A549 (cell line): ENCODE results near the gene HECTD2.

Experiments
- CEBPB ChIP-seq, 2 experiments: fragments of >200 bp in 1 of 2; sonication (Bioruptor Twin) in 1 of 2; formaldehyde crosslinking in 1 of 2; IDR thresholded peaks; 2 replicates each; pipeline ENCODE4 v1.6.1; 2012 to 2016
- CHD2 ChIP-seq: fragments of 150-350 bp; IDR thresholded peaks from 2 replicates; pipeline ENCODE4 v1.6.1; 2014; ENCODE audit warnings: low read length; ENCODE audit not compliant: partially characterized antibody
- FOSL2 ChIP-seq, 2 experiments: fragments of 450-650 bp in 1 of 2; fragments of >200 bp in 1 of 2; sonication (Bioruptor Twin) in 1 of 2; formaldehyde crosslinking; IDR thresholded peaks; 2 replicates each; pipeline versions ENCODE4 v1.5.0 to v1.6.1; 2016 to 2020; ENCODE audit warnings: mild to moderate bottlenecking in 1 of 2, moderate library complexity in 1 of 2
- KDM5A ChIP-seq: fragments of 200-600 bp; sonication (generic); IDR thresholded peaks from 2 replicates; pipeline ENCODE4 v1.6.1; 2016; ENCODE audit warnings: antibody characterized with exemption, mild to moderate bottlenecking
- MYC ChIP-seq: IDR thresholded peaks from 2 replicates; pipeline ENCODE4 v1.6.1; 2012; ENCODE audit warnings: mild to moderate bottlenecking, inconsistent platforms, low read length, improper control_type of control experiment, borderline replicate concordance
- POLR2A ChIP-seq: IDR thresholded peaks from 2 replicates; pipeline ENCODE4 v1.6.1; 2012; ENCODE audit warnings: mild to moderate bottlenecking, low read length
- RAD21 ChIP-seq, 2 experiments: fragments of >200 bp in 1 of 2; sonication (Bioruptor Twin) in 1 of 2; formaldehyde crosslinking in 1 of 2; IDR thresholded peaks in 1 of 2; conservative IDR thresholded peaks in 1 of 2; 2 replicates in 1 of 2; 3 replicates in 1 of 2; pipeline ENCODE4 v1.6.1; 2012 to 2018; ENCODE audit warnings: inconsistent platforms in 1 of 2
- RARB ChIP-seq: fragments of 250-450 bp; sonication (Bioruptor Pico); IDR thresholded peaks from 2 replicates; pipeline ENCODE4 v1.8.0; 2021; ENCODE audit warnings: mild to moderate bottlenecking, moderate library complexity
- RCOR1 ChIP-seq: fragments of 150-350 bp; IDR thresholded peaks from 2 replicates; pipeline ENCODE4 v1.6.1; 2014; ENCODE audit warnings: antibody characterized with exemption, low read length, low read depth
- RFX5 ChIP-seq: fragments of 450-650 bp; IDR thresholded peaks from 2 replicates; pipeline ENCODE4 v1.7.1; 2014; ENCODE audit warnings: antibody characterized with exemption, mild to moderate bottlenecking, moderate library complexity
- TP53 ChIP-seq: fragments of 250-450 bp; sonication (Bioruptor Pico); IDR thresholded peaks from 2 replicates; pipeline ENCODE4 v1.5.0; 2021; ENCODE audit warnings: mild to moderate bottlenecking, moderate library complexity
- USF2 ChIP-seq: fragments of 450-650 bp; IDR thresholded peaks from 2 replicates; pipeline ENCODE4 v1.6.1; 2014; ENCODE audit warnings: antibody characterized with exemption
- TF ChIP-seq, protein P1 (sequence below): fragments of >200 bp; sonication (Bioruptor Twin); formaldehyde crosslinking; IDR thresholded peaks from 3 replicates; pipeline ENCODE4 v1.5.1; 2016
- TF ChIP-seq, protein P2 (sequence below): IDR thresholded peaks from 2 replicates; pipeline ENCODE4 v1.6.1; 2012

DNA sequence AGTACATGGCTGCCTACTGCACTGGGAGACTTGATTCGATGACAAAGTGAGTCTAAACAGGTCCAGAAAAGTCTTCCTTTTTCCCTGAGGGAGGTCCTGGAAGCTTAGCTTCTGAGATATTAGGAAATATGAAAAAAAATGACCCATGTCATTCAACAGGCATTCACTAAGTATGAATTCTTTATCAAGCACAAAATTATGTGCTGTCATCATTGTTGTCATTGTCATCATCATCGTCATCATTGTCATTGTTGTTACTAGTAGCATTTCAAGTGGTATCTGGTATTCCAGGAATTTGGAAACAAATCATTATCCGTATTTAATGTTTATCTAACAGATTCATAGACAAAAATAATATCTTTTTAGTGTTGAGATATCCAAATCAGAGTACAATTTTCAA lies 49.7 kb upstream of the HECTD2 start:
- no peak for TF ChIP-seq FOSL2 (IDR thresholded peaks at IDR 0.05)
- no peak for TF ChIP-seq FOSL2 (CRISPR knock-in tag; IDR thresholded peaks at IDR 0.05)
- TF ChIP-seq, protein P1, sequence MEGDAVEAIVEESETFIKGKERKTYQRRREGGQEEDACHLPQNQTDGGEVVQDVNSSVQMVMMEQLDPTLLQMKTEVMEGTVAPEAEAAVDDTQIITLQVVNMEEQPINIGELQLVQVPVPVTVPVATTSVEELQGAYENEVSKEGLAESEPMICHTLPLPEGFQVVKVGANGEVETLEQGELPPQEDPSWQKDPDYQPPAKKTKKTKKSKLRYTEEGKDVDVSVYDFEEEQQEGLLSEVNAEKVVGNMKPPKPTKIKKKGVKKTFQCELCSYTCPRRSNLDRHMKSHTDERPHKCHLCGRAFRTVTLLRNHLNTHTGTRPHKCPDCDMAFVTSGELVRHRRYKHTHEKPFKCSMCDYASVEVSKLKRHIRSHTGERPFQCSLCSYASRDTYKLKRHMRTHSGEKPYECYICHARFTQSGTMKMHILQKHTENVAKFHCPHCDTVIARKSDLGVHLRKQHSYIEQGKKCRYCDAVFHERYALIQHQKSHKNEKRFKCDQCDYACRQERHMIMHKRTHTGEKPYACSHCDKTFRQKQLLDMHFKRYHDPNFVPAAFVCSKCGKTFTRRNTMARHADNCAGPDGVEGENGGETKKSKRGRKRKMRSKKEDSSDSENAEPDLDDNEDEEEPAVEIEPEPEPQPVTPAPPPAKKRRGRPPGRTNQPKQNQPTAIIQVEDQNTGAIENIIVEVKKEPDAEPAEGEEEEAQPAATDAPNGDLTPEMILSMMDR, result no peak
- no peak for TF ChIP-seq POLR2A
- no peak for TF ChIP-seq MYC
- no peak for TF ChIP-seq RFX5
- no peak for TF ChIP-seq RCOR1
- no peak for TF ChIP-seq TP53 (CRISPR knock-in tag)
- TF ChIP-seq, protein P2, sequence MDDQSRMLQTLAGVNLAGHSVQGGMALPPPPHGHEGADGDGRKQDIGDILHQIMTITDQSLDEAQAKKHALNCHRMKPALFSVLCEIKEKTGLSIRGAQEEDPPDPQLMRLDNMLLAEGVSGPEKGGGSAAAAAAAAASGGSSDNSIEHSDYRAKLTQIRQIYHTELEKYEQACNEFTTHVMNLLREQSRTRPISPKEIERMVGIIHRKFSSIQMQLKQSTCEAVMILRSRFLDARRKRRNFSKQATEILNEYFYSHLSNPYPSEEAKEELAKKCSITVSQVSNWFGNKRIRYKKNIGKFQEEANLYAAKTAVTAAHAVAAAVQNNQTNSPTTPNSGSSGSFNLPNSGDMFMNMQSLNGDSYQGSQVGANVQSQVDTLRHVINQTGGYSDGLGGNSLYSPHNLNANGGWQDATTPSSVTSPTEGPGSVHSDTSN, result no peak
- no peak for TF ChIP-seq RARB
- TF ChIP-seq CHD2, result no peak
- TF ChIP-seq KDM5A, result no peak
- TF ChIP-seq RAD21 (conservative IDR thresholded peaks at IDR 0.05 in 1 of 2, IDR thresholded peaks at IDR 0.05 in 1 of 2), result no peak
- TF ChIP-seq USF2, result no peak
- TF ChIP-seq CEBPB (IDR thresholded peaks at IDR 0.05), result no peak
